ENCODE measurements around the gene TNN. TPM values are rescaled to one million over a fixed set of nuclear protein-coding genes. Genes with fewer than 3 reads are reported as not detected.

TNN gene
- polyA plus RNA-seq, 1 donor (not counting 4 experiments of a cell fraction or from before 2014, with no cell fraction given) = not detected

DNA sequence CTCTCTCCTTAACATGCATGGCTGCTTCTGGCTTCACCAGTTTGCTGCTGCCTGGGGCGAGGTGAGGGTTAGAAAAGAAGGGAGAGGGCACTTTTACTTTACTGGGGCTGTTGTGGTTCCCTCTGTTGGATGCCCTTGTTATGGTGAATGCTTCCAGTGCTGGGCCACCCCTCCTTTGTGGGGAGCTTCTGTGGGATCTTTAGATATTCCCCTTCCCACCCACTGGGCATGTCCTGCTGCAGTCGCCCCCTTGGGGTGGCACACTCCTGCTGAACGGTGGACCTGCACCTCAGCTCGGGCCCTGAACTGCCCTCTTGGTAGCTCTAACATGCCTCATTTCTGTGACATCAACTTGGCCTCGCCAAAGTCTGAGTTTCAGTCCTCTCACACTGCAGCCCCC lies 6.0 kb downstream of the TNN start:
- Histone ChIP-seq H3K36me3 (ENCODE audit: control insufficient read depth in 2 of 2, extremely low read depth in 1 of 2, insufficient read depth in 2 of 2, low read length in 2 of 2) (no peaks in the 10 kb centered on the region), H3K9ac (ENCODE audit: control insufficient read depth, extremely low read depth, insufficient read depth, low read length) (no peak overlapping the region), H4K20me1 (ENCODE audit: control insufficient read depth, extremely low read depth, insufficient read depth, low read length) (no peaks in the 10 kb centered on the region), H3K4me1 (ENCODE audit: control insufficient read depth, extremely low read depth, insufficient read depth, low read length) (no peaks in the 10 kb centered on the region), H3K4me3 (ENCODE audit: control insufficient read depth in 2 of 3, extremely low read depth in 1 of 3, insufficient read depth in 2 of 3, low read depth in 1 of 3, low read length in 3 of 3) (no peak overlapping the region), H3K27ac (ENCODE audit: control insufficient read depth, insufficient read depth, low read length) (no peak overlapping the region), H3K4me2 (ENCODE audit: control insufficient read depth, extremely low read depth, insufficient read depth, low read depth, low read length) (no peak overlapping the region), H3K9me1 (ENCODE audit: control insufficient read depth, extremely low read depth, insufficient read depth, low read length) (no peaks in the 10 kb centered on the region), H3K9me3 (ENCODE audit: control insufficient read depth, low read depth, low read length) (no peaks in the 10 kb centered on the region), H3K27me3 (ENCODE audit: control insufficient read depth, extremely low read depth, insufficient read depth, low read length) (peaks cover 25% of the 10 kb centered on the region), H3K79me2 (ENCODE audit: control insufficient read depth, insufficient read depth, low read length) (no peaks in the 10 kb centered on the region), H2AFZ (ENCODE audit: control insufficient read depth, low read length) (no peak overlapping the region)
- FAIRE-seq = no peak
- no peak for DNase-seq (ENCODE audit: low read depth, low spot score)
- no peak for TF ChIP-seq EZH2 (IDR thresholded peaks at IDR 0.05; ENCODE audit: low read length)
- TF ChIP-seq, protein P1, sequence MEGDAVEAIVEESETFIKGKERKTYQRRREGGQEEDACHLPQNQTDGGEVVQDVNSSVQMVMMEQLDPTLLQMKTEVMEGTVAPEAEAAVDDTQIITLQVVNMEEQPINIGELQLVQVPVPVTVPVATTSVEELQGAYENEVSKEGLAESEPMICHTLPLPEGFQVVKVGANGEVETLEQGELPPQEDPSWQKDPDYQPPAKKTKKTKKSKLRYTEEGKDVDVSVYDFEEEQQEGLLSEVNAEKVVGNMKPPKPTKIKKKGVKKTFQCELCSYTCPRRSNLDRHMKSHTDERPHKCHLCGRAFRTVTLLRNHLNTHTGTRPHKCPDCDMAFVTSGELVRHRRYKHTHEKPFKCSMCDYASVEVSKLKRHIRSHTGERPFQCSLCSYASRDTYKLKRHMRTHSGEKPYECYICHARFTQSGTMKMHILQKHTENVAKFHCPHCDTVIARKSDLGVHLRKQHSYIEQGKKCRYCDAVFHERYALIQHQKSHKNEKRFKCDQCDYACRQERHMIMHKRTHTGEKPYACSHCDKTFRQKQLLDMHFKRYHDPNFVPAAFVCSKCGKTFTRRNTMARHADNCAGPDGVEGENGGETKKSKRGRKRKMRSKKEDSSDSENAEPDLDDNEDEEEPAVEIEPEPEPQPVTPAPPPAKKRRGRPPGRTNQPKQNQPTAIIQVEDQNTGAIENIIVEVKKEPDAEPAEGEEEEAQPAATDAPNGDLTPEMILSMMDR (optimal IDR thresholded peaks at IDR 0.05 in 1 of 3, IDR thresholded peaks at IDR 0.05 in 1 of 3, conservative IDR thresholded peaks at IDR 0.05 in 1 of 3; ENCODE audit: extremely low read depth in 1 of 3, insufficient read depth in 2 of 3, low read length in 3 of 3) = peak in 1 of 3 experiments; percentile 2
- dilution Hi-C loops (cut with MboI; ENCODE audit: extremely low pct_ligation_motif_present, low sequenced_read_pairs) = no loop called here

DNA sequence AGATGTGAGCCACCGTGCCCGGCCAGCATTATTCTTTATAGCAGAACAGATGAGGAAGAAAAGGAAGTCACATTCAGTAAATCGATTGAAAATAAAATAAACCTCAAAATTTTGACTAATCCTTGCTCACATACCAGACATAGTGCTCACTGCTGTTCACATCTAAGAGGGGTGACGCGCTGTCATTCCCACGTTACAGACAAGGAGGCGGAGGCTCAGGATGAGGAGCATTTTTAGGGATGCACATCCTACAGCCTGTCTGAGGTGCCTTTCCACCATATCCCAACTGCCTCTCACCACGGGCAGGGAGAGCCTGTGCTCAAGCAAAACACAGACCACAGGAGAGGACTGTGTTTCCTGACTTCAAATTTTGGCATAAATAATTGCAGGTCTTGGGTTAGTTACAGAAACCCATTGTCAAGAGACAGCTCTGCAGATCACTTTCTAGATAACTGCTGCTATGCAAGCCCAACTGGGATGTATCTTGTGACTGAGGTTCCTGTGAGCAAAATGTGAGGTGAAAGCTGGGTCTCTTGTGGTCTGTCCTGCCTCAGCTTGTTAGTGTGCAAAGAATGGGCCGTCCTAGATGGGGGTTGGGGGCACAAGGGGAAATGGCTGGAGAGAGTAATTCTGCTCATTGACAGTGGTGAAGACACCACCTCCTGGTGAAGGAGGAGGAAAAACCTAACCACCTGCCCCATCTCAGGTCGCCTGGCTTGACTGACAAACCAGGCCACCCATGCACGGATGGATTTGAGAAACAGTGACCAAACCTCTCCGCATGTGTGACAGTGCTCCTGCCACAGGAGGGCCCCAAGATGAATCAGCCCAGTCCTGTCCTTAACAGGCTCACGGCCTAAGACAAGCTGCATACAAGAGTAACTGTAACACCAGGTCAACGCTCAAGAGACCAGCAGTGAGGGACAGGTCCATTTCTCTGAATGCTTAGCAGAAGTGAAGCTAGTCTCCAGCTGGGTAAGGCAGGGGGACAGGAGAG lies 8.2 kb downstream of the TNN start:
- FAIRE-seq (no peak), DNase-seq (ENCODE audit: low read depth, low spot score) (no peak)
- Histone ChIP-seq H3K9me3 (ENCODE audit: control insufficient read depth, low read depth, low read length) (no peaks in the 10 kb centered on the region), H3K27ac (ENCODE audit: control insufficient read depth, insufficient read depth, low read length) (no peak overlapping the region), H3K79me2 (ENCODE audit: control insufficient read depth, insufficient read depth, low read length) (no peaks in the 10 kb centered on the region), H3K4me2 (ENCODE audit: control insufficient read depth, extremely low read depth, insufficient read depth, low read depth, low read length) (no peak overlapping the region), H2AFZ (ENCODE audit: control insufficient read depth, low read length) (no peak overlapping the region), H3K4me1 (ENCODE audit: control insufficient read depth, extremely low read depth, insufficient read depth, low read length) (no peaks in the 10 kb centered on the region), H3K4me3 (ENCODE audit: control insufficient read depth in 2 of 3, extremely low read depth in 1 of 3, insufficient read depth in 2 of 3, low read depth in 1 of 3, low read length in 3 of 3) (no peak overlapping the region), H3K27me3 (ENCODE audit: control insufficient read depth, extremely low read depth, insufficient read depth, low read length) (peaks cover 25% of the 10 kb centered on the region), H3K36me3 (ENCODE audit: control insufficient read depth in 2 of 2, extremely low read depth in 1 of 2, insufficient read depth in 2 of 2, low read length in 2 of 2) (no peaks in the 10 kb centered on the region), H4K20me1 (ENCODE audit: control insufficient read depth, extremely low read depth, insufficient read depth, low read length) (no peaks in the 10 kb centered on the region), H3K9me1 (ENCODE audit: control insufficient read depth, extremely low read depth, insufficient read depth, low read length) (no peaks in the 10 kb centered on the region), H3K9ac (ENCODE audit: control insufficient read depth, extremely low read depth, insufficient read depth, low read length) (no peak overlapping the region)
- no peak for TF ChIP-seq EZH2 (IDR thresholded peaks at IDR 0.05; ENCODE audit: low read length)
- TF ChIP-seq, protein P1 (optimal IDR thresholded peaks at IDR 0.05 in 1 of 3, IDR thresholded peaks at IDR 0.05 in 1 of 3, conservative IDR thresholded peaks at IDR 0.05 in 1 of 3; ENCODE audit: extremely low read depth in 1 of 3, insufficient read depth in 2 of 3, low read length in 3 of 3) = no peak
- dilution Hi-C loops (cut with MboI; ENCODE audit: extremely low pct_ligation_motif_present, low sequenced_read_pairs) = no loop called here

Measured in keratinocyte (primary cell).